Caco-2 (cell line): ENCODE measurements around the gene WNK2. TPM values are rescaled to one million over a fixed set of nuclear protein-coding genes. Genes with fewer than 3 reads are reported as not detected.

Source experiments
- BruUV-seq: library from RNA; stranded (reverse); fragments of 400-500 nt; replicated peaks from 2 replicates; lab custom pipeline; 2021; lab: Mats Ljungman, UMichigan
- CTCF ChIA-PET: fragments of 300-600 bp; sonication (Branson Sonifier 250); formaldehyde crosslinking; loops from one replicate; lab custom pipeline; 2022; ENCODE audit warnings: antibody characterized with exemption; lab: Charles Lee
- POLR2A ChIA-PET: fragments of 300-600 bp; sonication (Branson Sonifier 250); formaldehyde crosslinking; loops from one replicate; lab custom pipeline; 2022; ENCODE audit warnings: antibody characterized with exemption; lab: Charles Lee
- DNase-seq, 2 experiments: peaks; one replicate each; pipeline versions ENCODE4 v3.0.0 to v3.0.0-alpha.2; 2020 to 2022
- H3K27me3 ChIP-seq: replicated peaks from 2 replicates; pipeline ENCODE4 v1.6.0; 2011; ENCODE audit warnings: low read length; ENCODE audit not compliant: control insufficient read depth, insufficient read depth
- H3K36me3 ChIP-seq: 2 replicates; pipeline ENCODE4 v1.5.1; 2011; ENCODE audit warnings: low read length; ENCODE audit not compliant: control insufficient read depth, insufficient read depth
- H3K4me1 ChIP-seq: fragments of 250-450 bp; sonication (Bioruptor Pico); 2 replicates; pipeline ENCODE4 v1.5.1; 2020; ENCODE audit warnings: mild to moderate bottlenecking
- H3K4me3 ChIP-seq: 2 replicates; pipeline ENCODE4 v1.5.1; 2011; ENCODE audit warnings: low read depth, mild to moderate bottlenecking, control low read depth, low read length
- H3K9me3 ChIP-seq: fragments of 250-450 bp; sonication (Bioruptor Pico); 2 replicates; pipeline ENCODE4 v1.5.1; 2020; ENCODE audit warnings: mild to moderate bottlenecking, moderate library complexity
- H3K27ac Mint-ChIP-seq: one replicate; pipeline ENCODE4 v1.8.0; 2022; ENCODE audit warnings: mixed read lengths; ENCODE audit not compliant: unreplicated experiment
- H3K27me3 Mint-ChIP-seq: one replicate; pipeline ENCODE4 v1.8.0; 2022; ENCODE audit warnings: mixed read lengths; ENCODE audit not compliant: insufficient read depth, unreplicated experiment
- H3K36me3 Mint-ChIP-seq: one replicate; pipeline ENCODE4 v1.8.0; 2022; ENCODE audit warnings: mild to moderate bottlenecking, mixed read lengths; ENCODE audit not compliant: insufficient read depth, unreplicated experiment
- H3K4me1 Mint-ChIP-seq: one replicate; pipeline ENCODE4 v1.8.0; 2022; ENCODE audit warnings: low read depth, mixed read lengths; ENCODE audit not compliant: unreplicated experiment
- H3K4me3 Mint-ChIP-seq: one replicate; pipeline ENCODE4 v1.8.0; 2022; ENCODE audit warnings: mild to moderate bottlenecking, moderate library complexity, mixed read lengths; ENCODE audit not compliant: unreplicated experiment
- H3K9me3 Mint-ChIP-seq: one replicate; pipeline ENCODE4 v1.8.0; 2022; ENCODE audit warnings: mixed read lengths; ENCODE audit not compliant: unreplicated experiment
- CTCF ChIP-seq, 2 experiments: fragments of 200-600 bp in 1 of 2; IDR thresholded peaks; 1 replicate in 1 of 2; 2 replicates in 1 of 2; pipeline versions ENCODE4 v1.5.1 to v1.8.0; 2011 to 2022; ENCODE audit warnings: antibody characterized with exemption in 1 of 2, control low read depth in 1 of 2, inconsistent platforms in 1 of 2, low read depth in 1 of 2, low read length in 1 of 2, mild to moderate bottlenecking in 1 of 2, moderate library complexity in 1 of 2; ENCODE audit not compliant: insufficient read depth in 1 of 2, severe bottlenecking in 1 of 2, unreplicated experiment in 1 of 2
- intact Hi-C: fragments of 100-400 bp; cut with micrococcal nuclease; formaldehyde crosslinking; loops from one replicate; pipeline ENCODE4 v1.10.0; 2022; ENCODE audit not compliant: unreplicated experiment
- total RNA-seq: library from RNA; stranded (reverse); gene quantifications from 2 replicates; pipeline ENCODE4 v1.2.3, GENCODE V29; 2022

The WNK2 gene
- total RNA-seq, 1 experiment from 2014 or later: 21.7 TPM

- CTCF ChIA-PET: no interaction called here
- BruUV-seq: no TSS peak
- TF ChIP-seq CTCF (IDR thresholded peaks at IDR 0.05; ENCODE audit: insufficient read depth in 1 of 2, low read depth in 1 of 2, low read length in 1 of 2, severe bottlenecking in 1 of 2, unreplicated experiment in 1 of 2): no peak
- Histone ChIP-seq H3K4me3 (no peak overlapping the region), H3K4me1 (no peaks in the 10 kb centered on the region), H3K36me3 (no peaks in the 10 kb centered on the region), H3K9me3 (no peaks in the 10 kb centered on the region), H3K27me3 (no peaks in the 10 kb centered on the region)
- Mint-ChIP-seq H3K4me3 (no peak overlapping the region), H3K9me3 (no peaks in the 10 kb centered on the region), H3K4me1 (no peaks in the 10 kb centered on the region), H3K27ac (no peak overlapping the region), H3K27me3 (no peaks in the 10 kb centered on the region), H3K36me3 (no peaks in the 10 kb centered on the region)
- intact Hi-C loops: no loop called here
- POLR2A ChIA-PET: no interaction called here
- no peak for DNase-seq
Observed at GRCh38 chr9:93266521-93267001, 82.6 kb downstream of the WNK2 start.

- Histone ChIP-seq H3K36me3 (no peaks in the 10 kb centered on the region), H3K9me3 (no peaks in the 10 kb centered on the region), H3K27me3 (no peaks in the 10 kb centered on the region), H3K4me1 (no peaks in the 10 kb centered on the region), H3K4me3 (no peak overlapping the region)
- ChIA-PET CTCF (no interaction called here), POLR2A (no interaction called here)
- intact Hi-C loops: no loop called here
- Mint-ChIP-seq H3K27me3 (no peaks in the 10 kb centered on the region), H3K27ac (no peak overlapping the region), H3K4me1 (no peaks in the 10 kb centered on the region), H3K36me3 (no peaks in the 10 kb centered on the region), H3K9me3 (no peaks in the 10 kb centered on the region), H3K4me3 (no peak overlapping the region)
- TF ChIP-seq CTCF (IDR thresholded peaks at IDR 0.05; ENCODE audit: insufficient read depth in 1 of 2, low read depth in 1 of 2, low read length in 1 of 2, severe bottlenecking in 1 of 2, unreplicated experiment in 1 of 2): no peak
- BruUV-seq: no TSS peak
- no peak for DNase-seq
Observed at GRCh38 chr9:93267091-93267541, 83.2 kb downstream of the WNK2 start.

- no TSS peak for BruUV-seq
- no peaks in the 10 kb centered on the region for H3K27me3 ChIP-seq
Observed at GRCh38 chr9:93267681-93268505, 84.0 kb downstream of the WNK2 start.

More at GRCh38 chr9:93267681-93268505, 84.0 kb downstream of the WNK2 start:
- POLR2A ChIA-PET: no interaction called here
- Histone ChIP-seq H3K4me1 (no peaks in the 10 kb centered on the region), H3K36me3 (no peaks in the 10 kb centered on the region), H3K4me3 (no peak overlapping the region), H3K9me3 (no peaks in the 10 kb centered on the region)
- Mint-ChIP-seq H3K27ac (no peak overlapping the region), H3K4me3 (no peak overlapping the region), H3K9me3 (no peaks in the 10 kb centered on the region), H3K4me1 (no peaks in the 10 kb centered on the region), H3K27me3 (no peaks in the 10 kb centered on the region), H3K36me3 (no peaks in the 10 kb centered on the region)
- CTCF ChIA-PET: no interaction called here
- DNase-seq: no peak
- intact Hi-C loops: no loop called here
- no peak for TF ChIP-seq CTCF (IDR thresholded peaks at IDR 0.05; ENCODE audit: insufficient read depth in 1 of 2, low read depth in 1 of 2, low read length in 1 of 2, severe bottlenecking in 1 of 2, unreplicated experiment in 1 of 2)
